GM18868 (cell line): Measurements from ENCODE around the gene PTGER4.
"Not testable (repeated sequence)": the region's sequence is repeated elsewhere in the genome, so short reads cannot be mapped to it uniquely, and the experiment has no call there.

Source experiments
- ATAC-seq: cut with Tn5 transposase; IDR thresholded peaks from one replicate; pipeline ENCODE4 v1.9.1; 2021; ENCODE audit warnings: mild to moderate bottlenecking, moderate library complexity; ENCODE audit not compliant: unreplicated experiment

The PTGER4 gene

GRCh38 chr5:40688996-40689395 is 9.3 kb downstream of the PTGER4 start:
- ATAC-seq: no peak

- peak; percentile 85 for ATAC-seq
Observed at GRCh38 chr5:40689438-40689837, 9.7 kb downstream of the PTGER4 start.

- no peak for ATAC-seq
Observed at GRCh38 chr5:40690267-40690666, 10.6 kb downstream of the PTGER4 start.

- ATAC-seq: no peak
Observed at GRCh38 chr5:40691894-40692293, 12.2 kb downstream of the PTGER4 start.

GRCh38 chr5:40694433-40694832 is 14.7 kb downstream of the PTGER4 start:
- no peak for ATAC-seq

GRCh38 chr5:40700116-40700782 is 20.5 kb downstream of the PTGER4 start:
- no peak for ATAC-seq

GRCh38 chr5:40702027-40702426 is 22.3 kb downstream of the PTGER4 start:
- not testable (repeated sequence) for ATAC-seq

GRCh38 chr5:40705484-40705883 is 25.8 kb downstream of the PTGER4 start:
- not testable (repeated sequence) for ATAC-seq

- ATAC-seq: not testable (repeated sequence)
Observed at GRCh38 chr5:40710575-40710974, 30.9 kb downstream of the PTGER4 start.

- no peak for ATAC-seq
Observed at GRCh38 chr5:40714001-40714400, 34.3 kb downstream of the PTGER4 start.

GRCh38 chr5:40716000-40716399 is 36.3 kb downstream of the PTGER4 start:
- no peak for ATAC-seq

GRCh38 chr5:40716590-40716989 is 36.9 kb downstream of the PTGER4 start:
- peak; percentile 73 for ATAC-seq

- no peak for ATAC-seq
Observed at GRCh38 chr5:40717281-40717680, 37.6 kb downstream of the PTGER4 start.

GRCh38 chr5:40720069-40720468 is 40.4 kb downstream of the PTGER4 start:
- ATAC-seq: no peak

GRCh38 chr5:40722497-40722911 is 42.8 kb downstream of the PTGER4 start:
- ATAC-seq: not testable (repeated sequence)

- no peak for ATAC-seq
Observed at GRCh38 chr5:40733434-40733833, 53.7 kb downstream of the PTGER4 start.

GRCh38 chr5:40733879-40734563 is 54.3 kb downstream of the PTGER4 start:
- ATAC-seq: no peak

GRCh38 chr5:40734986-40735385 is 55.3 kb downstream of the PTGER4 start:
- ATAC-seq: no peak

- no peak for ATAC-seq
Observed at GRCh38 chr5:40735609-40736008, 55.9 kb downstream of the PTGER4 start.

- peak; percentile 81 for ATAC-seq
Observed at GRCh38 chr5:40736103-40736875, 56.6 kb downstream of the PTGER4 start.

- ATAC-seq: no peak
Observed at GRCh38 chr5:40738502-40738901, 58.8 kb downstream of the PTGER4 start.
